ENCODE measurements around the gene CTNNA1.
A peak's percentile ranks its signal among the peaks of the same experiment; 100 is the strongest.

CTNNA1 gene

GRCh38 chr5:138872841-138873465, 119.7 kb downstream of the CTNNA1 start:
- DNase-seq: no peak

GRCh38 chr5:138873466-138874221, 120.4 kb downstream of the CTNNA1 start:
- no peak for DNase-seq

- peak; percentile 23 for DNase-seq
Observed at GRCh38 chr5:138874241-138874640, 121.0 kb downstream of the CTNNA1 start.

GRCh38 chr5:138874771-138875551, 121.7 kb downstream of the CTNNA1 start, which contains the start of gene LRRTM2:
TSS of gene LRRTM2 (minus strand) at chr5:138875335. CDS start at chr5:138874911, 424 bp downstream.
- peak; percentile 49 for DNase-seq

GRCh38 chr5:138875552-138875875, 122.3 kb downstream of the CTNNA1 start:
- peak; percentile 49 for DNase-seq

GRCh38 chr5:138875946-138876345, 122.7 kb downstream of the CTNNA1 start:
- DNase-seq: no peak

GRCh38 chr5:138876811-138877210, 123.6 kb downstream of the CTNNA1 start:
- DNase-seq: no peak

- no peak for DNase-seq
Observed at GRCh38 chr5:138878437-138879235, 125.4 kb downstream of the CTNNA1 start.

- DNase-seq: no peak
Observed at GRCh38 chr5:138883211-138883610, 130.0 kb downstream of the CTNNA1 start.

- DNase-seq: no peak
Observed at GRCh38 chr5:138884094-138884493, 130.9 kb downstream of the CTNNA1 start.

- DNase-seq: no peak
Observed at GRCh38 chr5:138884554-138884953, 131.3 kb downstream of the CTNNA1 start.

GRCh38 chr5:138889994-138890393, 136.8 kb downstream of the CTNNA1 start:
- DNase-seq: no peak

- no peak for DNase-seq
Observed at GRCh38 chr5:138890644-138891043, 137.4 kb downstream of the CTNNA1 start.

GRCh38 chr5:138895918-138896317, 142.7 kb downstream of the CTNNA1 start:
- no peak for DNase-seq

- DNase-seq: no peak
Observed at GRCh38 chr5:138898299-138898698, 145.1 kb downstream of the CTNNA1 start.

- DNase-seq: no peak
Observed at GRCh38 chr5:138898742-138899141, 145.5 kb downstream of the CTNNA1 start.

GRCh38 chr5:138900281-138900965, 147.2 kb downstream of the CTNNA1 start:
- no peak for DNase-seq

- DNase-seq: no peak
Observed at GRCh38 chr5:138901716-138902115, 148.5 kb downstream of the CTNNA1 start.

GRCh38 chr5:138903130-138903775, 150.0 kb downstream of the CTNNA1 start:
- DNase-seq: no peak

GRCh38 chr5:138905541-138905940, 152.3 kb downstream of the CTNNA1 start:
- DNase-seq: no peak

- no peak for DNase-seq
Observed at GRCh38 chr5:138909734-138910133, 156.5 kb downstream of the CTNNA1 start.
